Osteocyte (in vitro differentiated cells): ENCODE results near the gene SLC30A5. TPM values are rescaled to one million over a fixed set of nuclear protein-coding genes. Genes with fewer than 3 reads are reported as not detected.
"Not testable (repeated sequence)": the region's sequence is repeated elsewhere in the genome, so short reads cannot be mapped to it uniquely, and the experiment has no call there.

Experiments
- DNase-seq: peaks from one replicate; pipeline ENCODE4 v3.0.0; 2021; ENCODE audit warnings: mixed read lengths; ENCODE audit not compliant: unreplicated experiment; ENCODE audit errors: extremely low spot score
- H3K27ac Mint-ChIP-seq: one replicate; pipeline ENCODE4 v1.8.0; 2021; ENCODE audit warnings: mild to moderate bottlenecking, mixed read lengths; ENCODE audit not compliant: unreplicated experiment
- H3K27me3 Mint-ChIP-seq: one replicate; pipeline ENCODE4 v1.8.0; 2021; ENCODE audit warnings: mixed read lengths; ENCODE audit not compliant: unreplicated experiment
- H3K36me3 Mint-ChIP-seq: one replicate; pipeline ENCODE4 v1.8.0; 2021; ENCODE audit warnings: mixed read lengths; ENCODE audit not compliant: unreplicated experiment
- H3K4me1 Mint-ChIP-seq: one replicate; pipeline ENCODE4 v1.8.0; 2021; ENCODE audit warnings: mixed read lengths; ENCODE audit not compliant: unreplicated experiment
- H3K4me3 Mint-ChIP-seq: one replicate; pipeline ENCODE4 v1.8.0; 2021; ENCODE audit warnings: mild to moderate bottlenecking, moderate library complexity, mixed read lengths; ENCODE audit not compliant: unreplicated experiment
- H3K9me3 Mint-ChIP-seq: one replicate; pipeline ENCODE4 v1.8.0; 2021; ENCODE audit warnings: mixed read lengths; ENCODE audit not compliant: unreplicated experiment
- CTCF ChIP-seq: fragments of 200-600 bp; sonication (generic); IDR thresholded peaks from 2 replicates; pipeline ENCODE4 v1.5.0; 2021; ENCODE audit warnings: antibody characterized with exemption, mild to moderate bottlenecking, moderate library complexity
- total RNA-seq: library from RNA; stranded (reverse); gene quantifications from 2 replicates; pipeline ENCODE4 v1.2.1, GENCODE V29; 2021

SLC30A5 gene
- total RNA-seq, 1 donor from 2014 or later = 57.6 TPM

GRCh38 chr5:69137807-69138206 is 44.0 kb downstream of the SLC30A5 start:
- H3K36me3 Mint-ChIP-seq = peaks cover 11% of the 10 kb centered on the region
- H3K9me3 Mint-ChIP-seq = peaks cover 10% of the 10 kb centered on the region
- TF ChIP-seq CTCF = no peak
- H3K4me1 Mint-ChIP-seq = peaks cover 14% of the 10 kb centered on the region
- H3K27me3 Mint-ChIP-seq = no peaks in the 10 kb centered on the region
- no peak for DNase-seq
- no peak overlapping the region for H3K27ac Mint-ChIP-seq
- no peak overlapping the region for H3K4me3 Mint-ChIP-seq

GRCh38 chr5:69138766-69139165 is 45.0 kb downstream of the SLC30A5 start:
- H3K4me1 Mint-ChIP-seq = peaks cover 14% of the 10 kb centered on the region
- no peak overlapping the region for H3K27ac Mint-ChIP-seq
- H3K27me3 Mint-ChIP-seq = no peaks in the 10 kb centered on the region
- no peak overlapping the region for H3K4me3 Mint-ChIP-seq
- H3K36me3 Mint-ChIP-seq = peaks cover 4% of the 10 kb centered on the region
- peaks cover 18% of the 10 kb centered on the region for H3K9me3 Mint-ChIP-seq
- no peak for DNase-seq
- TF ChIP-seq CTCF = no peak

- not testable (repeated sequence) for DNase-seq, H3K36me3 Mint-ChIP-seq, H3K27ac Mint-ChIP-seq, H3K4me3 Mint-ChIP-seq, H3K27me3 Mint-ChIP-seq
- Mint-ChIP-seq H3K9me3 (peaks cover 18% of the 10 kb centered on the region), H3K4me1 (peaks cover 13% of the 10 kb centered on the region)
Measured at GRCh38 chr5:69140239-69140638, 46.4 kb downstream of the SLC30A5 start.

- no peaks in the 10 kb centered on the region for H3K27me3 Mint-ChIP-seq
- TF ChIP-seq CTCF = no peak
- no peak for DNase-seq
- peaks cover 18% of the 10 kb centered on the region for H3K9me3 Mint-ChIP-seq
- H3K4me1 Mint-ChIP-seq = peaks cover 7% of the 10 kb centered on the region
- no peak overlapping the region for H3K27ac Mint-ChIP-seq
- H3K36me3 Mint-ChIP-seq = peaks cover 3% of the 10 kb centered on the region
- no peak overlapping the region for H3K4me3 Mint-ChIP-seq
Measured at GRCh38 chr5:69140827-69141226, 47.0 kb downstream of the SLC30A5 start.

- H3K36me3 Mint-ChIP-seq, H3K9me3 Mint-ChIP-seq, H3K27ac Mint-ChIP-seq, H3K27me3 Mint-ChIP-seq, H3K4me3 Mint-ChIP-seq, H3K4me1 Mint-ChIP-seq: not testable (repeated sequence)
- peak; percentile 25 for DNase-seq
Measured at GRCh38 chr5:69148576-69148975, 54.8 kb downstream of the SLC30A5 start.

GRCh38 chr5:69148981-69149675 is 55.3 kb downstream of the SLC30A5 start:
- H3K9me3 Mint-ChIP-seq = no peaks in the 10 kb centered on the region
- no peaks in the 10 kb centered on the region for H3K36me3 Mint-ChIP-seq
- no peaks in the 10 kb centered on the region for H3K27me3 Mint-ChIP-seq
- no peaks in the 10 kb centered on the region for H3K4me1 Mint-ChIP-seq
- TF ChIP-seq CTCF = no peak
- H3K27ac Mint-ChIP-seq = no peak overlapping the region
- no peak overlapping the region for H3K4me3 Mint-ChIP-seq
- DNase-seq = peak; percentile 5
